Epidermal melanocyte (primary cell): ENCODE data around the gene SFXN1.

Source experiments
- DNase-seq: peaks from one replicate; pipeline ENCODE4 v3.0.0; 2011; ENCODE audit warnings: low spot score; ENCODE audit not compliant: insufficient read length

The SFXN1 gene

GRCh38 chr5:175573493-175574269 lies 95.3 kb downstream of the SFXN1 start:
- no peak for DNase-seq

GRCh38 chr5:175575301-175575700 lies 96.9 kb downstream of the SFXN1 start:
- no peak for DNase-seq

GRCh38 chr5:175576096-175576495 lies 97.7 kb downstream of the SFXN1 start:
- DNase-seq, result no peak

GRCh38 chr5:175576591-175576990 lies 98.2 kb downstream of the SFXN1 start:
- no peak for DNase-seq
